GM18505 (cell line): Measurements from ENCODE around the gene HMGCS2.

ENCODE experiments used
- ATAC-seq: cut with Tn5 transposase; IDR thresholded peaks from one replicate; pipeline ENCODE4 v1.9.1; 2021; ENCODE audit not compliant: unreplicated experiment
- POLR2A ChIP-seq: IDR thresholded peaks from 4 replicates; pipeline ENCODE4 v1.6.1; 2011; ENCODE audit warnings: borderline replicate concordance; ENCODE audit not compliant: insufficient read depth, insufficient read length; ENCODE audit errors: extremely low read depth

Gene HMGCS2

GRCh38 chr1:119768778-119769177 lies at the start of gene HMGCS2:
Gene HMGCS2 (minus strand): TSS chr1:119768905. CDS start chr1:119768844, 61 bp downstream.
- ATAC-seq = no peak
- no peak for TF ChIP-seq POLR2A

- ATAC-seq = no peak
- no peak for TF ChIP-seq POLR2A
Measured at GRCh38 chr1:119818181-119818580, 49.5 kb upstream of the HMGCS2 start.

DNA sequence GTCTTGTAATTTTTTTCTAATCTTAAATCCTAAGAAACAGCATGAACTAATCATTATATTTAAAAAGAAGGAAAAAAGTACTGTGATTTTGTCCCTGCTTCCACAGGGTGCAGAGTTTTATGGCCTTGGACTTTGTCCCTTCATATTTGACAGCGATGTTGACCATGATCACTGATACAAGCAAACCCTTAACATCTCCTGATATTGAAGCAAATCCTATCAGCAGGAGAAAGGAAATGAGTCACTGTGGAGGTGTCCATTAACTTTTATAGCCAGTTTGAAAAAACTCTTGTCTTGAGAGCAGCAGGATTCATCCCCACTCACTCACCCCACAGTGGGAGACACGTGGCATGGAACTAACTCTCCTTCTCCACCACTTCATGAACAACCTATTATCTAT lies 47.7 kb upstream of the HMGCS2 start:
- no peak for TF ChIP-seq POLR2A
- no peak for ATAC-seq

DNA sequence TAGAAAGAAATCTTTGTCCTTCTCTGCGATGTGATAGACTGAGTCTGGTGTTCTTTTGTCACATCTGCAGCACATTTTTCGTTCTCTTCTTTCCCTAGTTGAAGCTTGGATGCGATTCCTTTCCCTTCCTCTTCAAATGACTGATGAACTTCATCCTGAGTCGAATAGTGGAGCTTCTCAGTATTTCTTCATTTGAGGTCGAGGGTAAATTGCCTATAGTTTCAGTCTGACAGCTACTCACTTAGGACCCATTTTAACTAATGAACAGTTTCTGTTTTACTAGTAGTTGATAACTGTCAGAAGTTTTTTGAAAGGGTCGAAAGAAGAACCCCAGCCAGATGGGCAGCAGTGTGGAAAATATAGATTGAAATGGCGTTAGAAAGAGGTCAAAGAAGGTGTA lies 47.2 kb upstream of the HMGCS2 start:
- no peak for ATAC-seq
- TF ChIP-seq POLR2A = no peak

DNA sequence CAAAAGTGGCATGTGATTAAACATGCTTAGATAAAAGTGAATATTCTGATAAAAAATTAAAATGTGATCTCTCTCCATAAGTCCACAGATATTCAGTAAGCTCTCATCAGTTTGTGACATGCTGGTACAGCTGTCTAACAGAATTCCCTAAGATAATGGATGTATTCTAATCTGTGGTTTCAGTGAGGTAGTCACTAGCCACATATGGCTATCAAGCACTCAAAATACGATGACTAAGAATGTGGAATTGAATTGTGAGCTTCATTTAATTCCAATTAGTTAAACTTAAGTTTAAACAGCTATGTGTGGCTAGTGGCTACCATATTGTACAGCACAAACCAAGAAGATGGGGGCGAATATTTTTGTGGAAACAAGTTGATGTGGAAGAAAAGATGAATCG lies 46.7 kb upstream of the HMGCS2 start:
- TF ChIP-seq POLR2A = no peak
- no peak for ATAC-seq

- TF ChIP-seq POLR2A = no peak
- no peak for ATAC-seq
Measured at GRCh38 chr1:119814288-119814687, 45.6 kb upstream of the HMGCS2 start.

DNA sequence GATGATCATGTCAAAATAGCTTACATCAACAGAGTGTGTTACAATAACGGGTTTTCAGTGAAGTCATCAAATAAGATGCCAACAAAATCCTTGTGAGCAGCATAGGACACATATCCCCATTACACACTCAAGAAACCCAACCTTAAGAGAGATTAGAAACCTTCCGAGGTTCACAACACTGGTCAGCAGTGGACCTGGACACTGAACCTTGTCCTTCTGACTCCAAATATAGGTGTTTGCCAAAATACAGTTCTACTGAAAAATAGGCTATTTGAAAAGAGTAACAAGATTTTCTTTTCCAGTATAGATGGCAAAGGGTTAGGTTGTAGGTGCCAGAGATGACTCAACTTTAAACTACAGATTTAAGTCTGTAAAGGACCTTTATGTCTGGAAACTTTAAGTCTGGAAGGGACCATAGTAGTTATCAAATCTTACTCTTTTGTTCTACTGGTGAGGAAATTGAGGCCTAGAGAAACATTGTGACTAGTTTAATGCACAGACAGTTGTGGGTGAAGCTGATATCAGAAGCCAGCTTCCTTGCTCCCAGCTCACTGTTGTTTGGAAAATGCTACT lies 43.4 kb upstream of the HMGCS2 start:
- ATAC-seq = no peak
- no peak for TF ChIP-seq POLR2A

GRCh38 chr1:119811387-119811786 lies 42.7 kb upstream of the HMGCS2 start, which contains the start of gene REG4:
Gene REG4 (minus strand): TSS chr1:119811460. CDS start chr1:119808769, 2,691 bp downstream.
- ATAC-seq = no peak
- no peak for TF ChIP-seq POLR2A

- peak; percentile 68 for ATAC-seq
- TF ChIP-seq POLR2A = no peak
Measured at GRCh38 chr1:119808972-119809550, 40.4 kb upstream of the HMGCS2 start.

- no peak for TF ChIP-seq POLR2A
- no peak for ATAC-seq
Measured at GRCh38 chr1:119808491-119808890, 39.8 kb upstream of the HMGCS2 start.

DNA sequence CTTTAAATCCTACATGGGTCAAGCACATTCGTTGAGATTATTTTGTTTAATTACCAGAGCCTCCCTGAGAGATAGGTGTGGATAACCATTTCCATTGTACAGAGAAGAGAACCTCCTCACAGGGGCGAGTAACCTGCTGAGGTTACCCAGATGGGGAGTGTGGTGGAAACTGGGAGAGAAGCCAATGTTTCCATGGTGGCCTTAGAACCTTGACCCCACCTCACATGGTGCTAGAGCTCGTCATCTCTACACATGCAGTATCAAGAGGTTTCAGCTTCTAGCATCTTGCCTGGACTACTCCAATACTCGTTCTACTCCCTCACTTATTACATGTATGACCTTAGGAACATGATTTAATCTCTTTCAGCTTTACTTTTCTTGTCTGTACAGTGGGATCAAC lies 37.8 kb upstream of the HMGCS2 start:
- no peak for ATAC-seq
- TF ChIP-seq POLR2A = no peak

DNA sequence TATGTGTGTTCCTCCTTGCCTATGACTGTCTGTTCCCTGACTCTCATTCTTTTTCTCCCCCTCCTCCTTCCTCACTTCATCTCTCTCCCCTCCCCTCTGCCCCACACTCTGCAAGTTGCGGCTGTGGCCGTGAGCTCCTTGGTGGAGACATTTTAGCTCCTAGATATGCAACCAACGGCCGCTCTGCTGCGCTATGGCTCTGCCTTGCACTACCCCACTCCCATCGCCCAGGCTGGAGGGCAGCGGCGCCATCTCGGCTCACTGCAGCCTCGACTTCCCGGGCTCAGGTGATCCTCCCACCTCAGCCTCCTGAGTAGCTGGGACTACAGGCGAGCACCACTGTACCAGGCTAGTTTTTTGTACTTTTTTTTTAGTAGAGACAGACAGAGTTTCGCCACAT lies 37.0 kb upstream of the HMGCS2 start:
- no peak for ATAC-seq

DNA sequence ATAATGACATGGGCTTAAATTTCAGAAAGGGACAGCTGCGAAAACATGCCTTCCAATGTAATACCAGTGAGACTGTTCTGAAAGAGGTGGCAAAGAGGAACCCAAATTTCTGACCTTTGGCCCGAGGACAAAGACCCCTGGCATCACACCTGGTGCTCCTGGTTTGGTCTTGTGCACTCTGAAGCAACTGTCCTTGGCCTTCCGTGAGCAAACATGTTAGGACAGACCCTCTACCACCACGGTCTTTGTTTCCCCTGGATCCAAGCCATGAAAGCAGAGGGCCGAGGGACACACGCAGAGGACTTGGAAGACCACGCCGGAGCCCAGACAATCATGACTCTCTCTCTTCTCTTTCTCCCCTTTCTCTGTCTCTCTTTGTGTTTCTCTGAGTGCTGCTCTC lies 36.5 kb upstream of the HMGCS2 start:
- no peak for TF ChIP-seq POLR2A

More for the DNA sequence above, 37.0 kb upstream of the HMGCS2 start:
- no peak for TF ChIP-seq POLR2A

DNA sequence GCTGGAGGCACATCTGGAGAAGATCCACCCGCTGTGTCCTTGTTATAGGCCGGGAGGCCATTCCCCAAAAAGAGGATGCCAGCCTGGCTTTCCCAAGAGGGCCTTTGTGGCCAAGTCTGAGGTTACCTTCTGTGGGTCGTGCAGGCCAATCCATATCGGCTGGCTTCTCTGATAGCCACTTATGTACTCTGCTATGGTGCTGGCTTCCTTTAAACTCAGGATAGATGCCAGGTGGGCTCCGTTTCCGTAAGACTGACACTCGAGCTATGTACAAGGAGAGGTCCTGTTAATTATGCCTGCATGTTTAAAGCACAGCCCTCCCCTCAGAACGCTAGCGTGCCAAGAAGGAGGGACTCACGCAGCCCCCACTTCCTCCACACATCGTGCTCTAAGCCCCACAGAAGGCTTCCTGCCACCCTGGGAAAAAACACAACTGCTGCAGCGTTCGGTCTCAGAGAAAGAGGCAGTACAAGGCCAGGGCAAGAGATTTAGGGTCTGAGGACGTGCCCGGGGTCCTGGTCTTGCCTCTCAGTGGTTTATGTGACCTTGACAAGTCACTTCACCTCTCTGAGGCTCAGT lies 31.0 kb upstream of the HMGCS2 start:
- no peak for TF ChIP-seq POLR2A
- no peak for ATAC-seq

More for the DNA sequence above, 36.5 kb upstream of the HMGCS2 start:
- no peak for ATAC-seq
